Ovary (tissue), 9 donors: ENCODE results near the gene PSMB9. TPM values are rescaled to one million over a fixed set of nuclear protein-coding genes. Genes with fewer than 3 reads are reported as not detected.

Source experiments
- DNase-seq, 5 donors: peaks; one replicate each; pipeline ENCODE4 v3.0.0-alpha.2; 2019 to 2020
- H3K27ac ChIP-seq, 2 donors: fragments of 200-600 bp; one replicate each; pipeline versions ENCODE4 v1.5.1 to v1.8.0; 2019 to 2022
- H3K27me3 ChIP-seq: fragments of 200-600 bp; one replicate; pipeline ENCODE4 v1.8.0; 2022
- H3K36me3 ChIP-seq: fragments of 200-600 bp; sonication (generic); one replicate; pipeline ENCODE4 v1.5.1; 2019
- H3K4me1 ChIP-seq: one replicate; pipeline ENCODE4 v1.8.1; 2013; ENCODE audit warnings: mild to moderate bottlenecking, moderate library complexity; ENCODE audit not compliant: insufficient read depth
- H3K4me3 ChIP-seq: fragments of 200-600 bp; sonication (generic); one replicate; pipeline ENCODE4 v1.5.1; 2017
- H3K9me3 ChIP-seq, 2 donors: fragments of 200-600 bp in 1 of 2; sonication (generic) in 1 of 2; one replicate each; pipeline versions ENCODE4 v1.5.1 to v1.8.1; 2013 to 2019; ENCODE audit warnings: mild to moderate bottlenecking in 1 of 2, moderate library complexity in 1 of 2
- CTCF ChIP-seq, 3 donors: fragments of 450-650 bp in 2 of 3; fragments of 200-600 bp in 1 of 3; IDR thresholded peaks; one replicate each; pipeline versions ENCODE4 v1.5.1 to v1.8.0; 2016 to 2022; ENCODE audit warnings: antibody characterized with exemption in 3 of 3, mild to moderate bottlenecking in 1 of 3
- EP300 ChIP-seq: sonication (generic); formaldehyde crosslinking; IDR thresholded peaks from one replicate; pipeline ENCODE4 v1.6.1; 2017; ENCODE audit warnings: antibody characterized with exemption
- POLR2A ChIP-seq: fragments of 450-650 bp; IDR thresholded peaks from one replicate; pipeline ENCODE4 v1.6.1; 2017; ENCODE audit warnings: antibody characterized with exemption, mild to moderate bottlenecking, moderate library complexity
- WGBS, 3 donors: extraction: QIAGEN DNeasy Blood & Tissue Kit in 1 of 3; methylation state at CpG; one replicate each; pipeline versions ENCODE4 v1.1.5 to v1.1.7; 2013 to 2017; 5-methylcytosine and 5-hydroxymethylcytosine counted together
- intact Hi-C, 4 donors: fragments of 100-400 bp; cut with DNase I; formaldehyde crosslinking; loops; one replicate each; pipeline versions ENCODE4 v1.11.0 to v1.15.1; 2022 to 2023
- polyA plus RNA-seq, 2 donors: library from polyadenylated mRNA; stranded (reverse); fragments of 200-250 nt in 1 of 2; fragments of 350-450 nt in 1 of 2; fragmentation: Illumina TruSeq in 1 of 2; extraction: RNeasy Lipid Tissue Mini Kit (QIAGEN cat#74804) in 1 of 2; gene quantifications; one replicate each; pipeline ENCODE4 v1.2.3, GENCODE V29; 2013 to 2014
- total RNA-seq, 7 donors: library from RNA; depleted of rRNA in 2 of 7; stranded (reverse); fragments of >200 nt in 2 of 7; fragmentation: NEBNext Ultra II Directional in 3 of 7; extraction: Animal tissue kit (Norgen Biotek cat#: 25700) in 3 of 7; gene quantifications; one replicate each; pipeline versions ENCODE4 v1.1.0 to v1.2.4, GENCODE V29; 2016 to 2023
- donor health status: DM: no; HTN: no; CAD: no; lungs with moderate emphysema.
- donor health status: DM: no; HTN: no; CAD: no.
- donor health status: Bipolar disorder and iron deficiency.
- donor health status: DM: yes; HTN: yes; CAD: no.
- donor health status: DM: no; HTN: no; CAD: no.
- donor health status: DM: yes; HTN: yes; CAD: no.

The PSMB9 gene
- total and polyA plus RNA-seq, 9 donors: 9.5 to 30.7 (median 20.4) TPM

DNA sequence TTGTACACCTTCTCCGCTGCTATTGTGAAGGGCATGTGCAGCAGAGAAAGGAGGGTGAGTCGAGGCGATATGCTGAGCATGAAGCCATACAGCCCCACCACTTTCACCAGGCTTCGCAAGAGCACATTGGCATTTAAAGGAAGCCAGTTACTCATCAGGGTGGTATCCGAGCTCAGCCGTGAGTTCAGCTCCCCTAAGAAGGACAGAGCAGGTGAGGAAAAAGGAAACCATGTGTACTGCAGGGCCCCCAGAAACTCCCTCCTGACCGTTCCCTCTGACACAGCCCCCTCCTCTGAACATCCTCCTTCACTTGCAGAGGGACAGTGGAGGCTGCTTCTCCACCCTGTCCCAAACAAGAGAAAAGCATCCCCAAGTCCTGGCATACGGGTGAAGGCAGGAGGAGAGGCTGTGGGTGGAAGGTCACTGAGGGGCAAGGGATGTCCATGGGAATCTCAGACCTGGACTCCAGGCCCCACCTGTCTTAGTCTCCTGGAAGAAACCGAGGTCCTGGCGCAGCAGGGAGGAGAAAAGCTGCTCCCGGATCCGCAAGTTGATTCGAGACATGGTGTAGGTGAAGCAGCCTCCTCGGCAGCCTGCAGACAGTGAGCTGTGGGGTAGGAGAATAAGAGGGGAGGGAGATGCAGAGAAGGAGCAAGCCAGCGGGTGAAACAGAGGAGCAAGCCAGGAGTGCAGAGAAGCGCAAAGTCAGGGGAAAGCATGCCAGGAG lies 18.7 kb upstream of the PSMB9 start:
- WGBS, 3 donors: 94% methylated on average over 16 of the region's 16 CpGs
- H3K4me3 ChIP-seq: no peak overlapping the region
- peaks cover 4% of the 10 kb centered on the region for H3K4me1 ChIP-seq
- no peaks in the 10 kb centered on the region for H3K36me3 ChIP-seq
- TF ChIP-seq POLR2A (no peak), EP300 (no peak), CTCF (IDR thresholded peaks at IDR 0.05) (no peak)
- intact Hi-C loops: loop anchor here in 2 of 4 donors (5.0 kb wide), 1 partner anchor 37 kb away; no protein-coding TSS in a partner anchor
- H3K9me3 ChIP-seq: no peaks in the 10 kb centered on the region
- H3K27me3 ChIP-seq: no peaks in the 10 kb centered on the region
- H3K27ac ChIP-seq: no peak overlapping the region
- no peak for DNase-seq

DNA sequence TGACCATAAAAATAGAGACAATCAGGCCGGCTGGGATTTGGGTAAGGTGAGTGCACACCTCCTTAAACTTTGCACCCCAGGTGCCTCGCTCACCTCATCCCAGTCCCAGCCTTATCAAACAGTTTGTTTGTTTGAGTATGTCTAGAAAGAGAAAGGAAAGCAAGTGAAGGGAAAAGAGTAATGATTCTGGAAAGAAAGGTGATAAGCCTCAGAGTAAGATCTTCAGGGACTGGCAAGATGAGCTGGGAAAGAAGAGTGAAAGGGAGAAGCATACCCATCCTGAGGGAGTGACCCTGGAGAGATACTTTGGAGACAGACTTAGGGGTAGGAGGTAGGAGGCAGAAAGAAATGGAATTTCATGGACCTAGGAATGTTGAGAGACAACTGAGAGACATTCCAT lies 17.1 kb upstream of the PSMB9 start:
- Histone ChIP-seq H3K36me3 (no peaks in the 10 kb centered on the region), H3K27ac (no peak overlapping the region), H3K4me3 (no peak overlapping the region), H3K4me1 (peaks cover 4% of the 10 kb centered on the region), H3K9me3 (no peaks in the 10 kb centered on the region), H3K27me3 (no peaks in the 10 kb centered on the region)
- 90 to 94% (median 92%) methylated on average over 2 of the region's 2 CpGs for WGBS, 3 donors
- no peak for TF ChIP-seq POLR2A
- TF ChIP-seq CTCF (IDR thresholded peaks at IDR 0.05): no peak
- no peak for TF ChIP-seq EP300
- DNase-seq: no peak
- intact Hi-C loops: loop anchor here in 2 of 4 donors (5.0 kb wide), 1 partner anchor 35 kb away; no protein-coding TSS in a partner anchor

GRCh38 chr6:32837651-32838113 lies 16.3 kb upstream of the PSMB9 start:
- H3K27ac ChIP-seq: peak overlapping the region; percentile 79 to 95
- no peaks in the 10 kb centered on the region for H3K27me3 ChIP-seq
- WGBS, 3 donors: 11 to 23% (median 12%) methylated on average over 12 of the region's 12 CpGs
- no peaks in the 10 kb centered on the region for H3K36me3 ChIP-seq
- no peak for DNase-seq
- intact Hi-C loops: loop anchor here in 2 of 4 donors (2.0 to 5.0 kb wide), 2 partner anchors 15 to 35 kb away; partner anchors contain the start of gene TAP1 (in 1 of the 2)
- H3K4me1 ChIP-seq: peaks cover 7% of the 10 kb centered on the region
- H3K4me3 ChIP-seq: peak overlapping the region; percentile 92
- TF ChIP-seq POLR2A (no peak), CTCF (IDR thresholded peaks at IDR 0.05) (no peak), EP300 (no peak)
- no peaks in the 10 kb centered on the region for H3K9me3 ChIP-seq

DNA sequence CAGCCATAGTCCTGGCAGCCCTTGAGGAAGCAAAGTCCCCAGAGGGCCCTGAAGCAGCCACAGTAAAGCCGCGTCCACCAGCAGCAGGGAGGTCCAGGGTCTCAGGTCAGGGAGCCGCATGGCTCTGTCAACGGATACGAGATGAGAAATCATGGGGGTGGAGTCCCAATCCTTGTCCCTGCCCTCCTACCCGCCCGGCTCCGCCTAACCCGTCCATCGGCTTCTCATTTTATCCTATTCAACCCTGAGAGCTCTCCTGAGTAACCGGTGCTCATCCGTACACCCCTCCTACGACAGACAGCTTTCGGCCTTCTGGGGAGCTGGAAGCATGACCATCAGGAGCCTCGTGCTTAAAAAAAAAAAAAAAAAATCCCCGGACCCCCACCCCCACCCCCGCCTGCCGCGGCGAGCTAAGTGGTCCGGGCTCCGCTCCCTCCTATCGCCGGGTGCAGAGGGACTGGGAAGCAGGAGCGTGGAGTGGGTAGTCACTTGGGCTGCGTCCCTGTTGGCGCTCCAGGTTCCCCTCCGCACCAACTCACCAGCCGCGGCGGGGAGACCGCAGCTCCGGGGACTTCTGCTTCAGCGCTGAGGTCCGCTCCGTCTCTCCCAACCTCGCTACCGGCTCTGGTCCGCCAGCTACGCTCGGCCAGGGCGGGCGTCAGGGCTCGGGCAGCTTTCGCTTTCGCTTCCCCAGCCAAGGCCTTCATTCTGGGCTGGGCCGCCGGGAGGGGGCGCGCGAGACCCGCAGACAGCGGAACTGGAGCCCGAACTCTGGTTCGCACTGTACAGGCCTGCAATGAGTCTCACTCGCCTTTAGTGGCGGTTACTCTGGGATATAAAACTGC lies 15.7 kb upstream of the PSMB9 start, which contains the start of gene TAP2:
TAP2 (minus strand) TSS at position 626 of the 845 bp plus-strand sequence; CDS start at position 120, 506 bp downstream.
- 0% methylated on average over 46 to 57 of the region's 57 CpGs for WGBS, 3 donors

More for the DNA sequence above, 15.7 kb upstream of the PSMB9 start, which contains the start of gene TAP2:
- intact Hi-C loops: loop anchor here in 2 of 4 donors (2.0 to 5.0 kb wide), 2 partner anchors 14 to 34 kb away; partner anchors contain the start of gene TAP1 (in 1 of the 2)
- no peaks in the 10 kb centered on the region for H3K9me3 ChIP-seq
- DNase-seq: peak; percentile 94 to 98 (median 97)
- H3K27me3 ChIP-seq: no peaks in the 10 kb centered on the region
- H3K4me1 ChIP-seq: peaks cover 9% of the 10 kb centered on the region
- H3K27ac ChIP-seq: peak within 1 kb of the TSS; percentile 79 to 95
- peak within 1 kb of the TSS; percentile 92 for H3K4me3 ChIP-seq
- H3K36me3 ChIP-seq: no peaks in the 10 kb centered on the region
- TF ChIP-seq EP300: no peak
- peak; percentile 54 for TF ChIP-seq POLR2A
- TF ChIP-seq CTCF (IDR thresholded peaks at IDR 0.05): peak; percentile 95 to 99 (median 98)
